Ovary (tissue), 9 donors: ENCODE measurements around the gene CCT3. TPM values are rescaled to one million over a fixed set of nuclear protein-coding genes. Genes with fewer than 3 reads are reported as not detected.
"Not testable (repeated sequence)": the region's sequence is repeated elsewhere in the genome, so short reads cannot be mapped to it uniquely, and the experiment has no call there.

Source experiments
- DNase-seq, 5 donors: peaks; one replicate each; pipeline ENCODE4 v3.0.0-alpha.2; 2019 to 2020
- H3K27ac ChIP-seq, 2 donors: fragments of 200-600 bp; one replicate each; pipeline versions ENCODE4 v1.5.1 to v1.8.0; 2019 to 2022
- H3K27me3 ChIP-seq: fragments of 200-600 bp; one replicate; pipeline ENCODE4 v1.8.0; 2022
- H3K36me3 ChIP-seq: fragments of 200-600 bp; sonication (generic); one replicate; pipeline ENCODE4 v1.5.1; 2019
- H3K4me1 ChIP-seq: one replicate; pipeline ENCODE4 v1.8.1; 2013; ENCODE audit warnings: mild to moderate bottlenecking, moderate library complexity; ENCODE audit not compliant: insufficient read depth
- H3K4me3 ChIP-seq: fragments of 200-600 bp; sonication (generic); one replicate; pipeline ENCODE4 v1.5.1; 2017
- H3K9me3 ChIP-seq, 2 donors: fragments of 200-600 bp in 1 of 2; sonication (generic) in 1 of 2; one replicate each; pipeline versions ENCODE4 v1.5.1 to v1.8.1; 2013 to 2019; ENCODE audit warnings: mild to moderate bottlenecking in 1 of 2, moderate library complexity in 1 of 2
- EP300 ChIP-seq: sonication (generic); formaldehyde crosslinking; IDR thresholded peaks from one replicate; pipeline ENCODE4 v1.6.1; 2017; ENCODE audit warnings: antibody characterized with exemption
- POLR2A ChIP-seq: fragments of 450-650 bp; IDR thresholded peaks from one replicate; pipeline ENCODE4 v1.6.1; 2017; ENCODE audit warnings: antibody characterized with exemption, mild to moderate bottlenecking, moderate library complexity
- WGBS, 3 donors: extraction: QIAGEN DNeasy Blood & Tissue Kit in 1 of 3; methylation state at CpG; one replicate each; pipeline versions ENCODE4 v1.1.5 to v1.1.7; 2013 to 2017; 5-methylcytosine and 5-hydroxymethylcytosine counted together
- intact Hi-C, 4 donors: fragments of 100-400 bp; cut with DNase I; formaldehyde crosslinking; loops; one replicate each; pipeline versions ENCODE4 v1.11.0 to v1.15.1; 2022 to 2023
- polyA plus RNA-seq, 2 donors: library from polyadenylated mRNA; stranded (reverse); fragments of 200-250 nt in 1 of 2; fragments of 350-450 nt in 1 of 2; fragmentation: Illumina TruSeq in 1 of 2; extraction: RNeasy Lipid Tissue Mini Kit (QIAGEN cat#74804) in 1 of 2; gene quantifications; one replicate each; pipeline ENCODE4 v1.2.3, GENCODE V29; 2013 to 2014
- total RNA-seq, 7 donors: library from RNA; depleted of rRNA in 2 of 7; stranded (reverse); fragments of >200 nt in 2 of 7; fragmentation: NEBNext Ultra II Directional in 3 of 7; extraction: Animal tissue kit (Norgen Biotek cat#: 25700) in 3 of 7; gene quantifications; one replicate each; pipeline versions ENCODE4 v1.1.0 to v1.2.4, GENCODE V29; 2016 to 2023
- TF ChIP-seq, protein P1 (sequence below), 3 donors: fragments of 450-650 bp in 2 of 3; fragments of 200-600 bp in 1 of 3; IDR thresholded peaks; one replicate each; pipeline versions ENCODE4 v1.5.1 to v1.8.0; 2016 to 2022; ENCODE audit warnings: antibody characterized with exemption in 3 of 3, mild to moderate bottlenecking in 1 of 3
- donor health status: DM: no; HTN: no; CAD: no; lungs with moderate emphysema.
- donor health status: DM: no; HTN: no; CAD: no.
- donor health status: Bipolar disorder and iron deficiency.
- donor health status: DM: yes; HTN: yes; CAD: no.
- donor health status: DM: no; HTN: no; CAD: no.
- donor health status: DM: yes; HTN: yes; CAD: no.

Gene CCT3
- total and polyA plus RNA-seq, 9 donors: 119 to 230 (median 175) TPM

DNA sequence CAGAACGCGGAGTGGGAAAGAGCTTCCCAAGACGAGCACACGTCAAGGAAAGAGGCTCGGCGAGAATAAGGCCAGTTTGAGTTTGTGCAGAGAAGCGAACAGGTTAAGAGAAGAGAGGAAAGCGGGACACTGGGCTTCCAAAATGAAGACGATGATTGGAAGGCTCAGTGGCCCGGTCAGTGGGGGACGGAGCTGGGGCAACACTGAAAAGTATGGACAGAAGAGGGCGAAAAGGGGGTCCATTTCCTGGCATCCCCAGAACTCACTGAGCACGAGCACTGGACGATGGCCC is 258 bp downstream of the CCT3 start:
- WGBS, 3 donors: 0 to 1% (median 0%) methylated on average over 14 of the region's 14 CpGs
- intact Hi-C loops: no loop called here

DNA sequence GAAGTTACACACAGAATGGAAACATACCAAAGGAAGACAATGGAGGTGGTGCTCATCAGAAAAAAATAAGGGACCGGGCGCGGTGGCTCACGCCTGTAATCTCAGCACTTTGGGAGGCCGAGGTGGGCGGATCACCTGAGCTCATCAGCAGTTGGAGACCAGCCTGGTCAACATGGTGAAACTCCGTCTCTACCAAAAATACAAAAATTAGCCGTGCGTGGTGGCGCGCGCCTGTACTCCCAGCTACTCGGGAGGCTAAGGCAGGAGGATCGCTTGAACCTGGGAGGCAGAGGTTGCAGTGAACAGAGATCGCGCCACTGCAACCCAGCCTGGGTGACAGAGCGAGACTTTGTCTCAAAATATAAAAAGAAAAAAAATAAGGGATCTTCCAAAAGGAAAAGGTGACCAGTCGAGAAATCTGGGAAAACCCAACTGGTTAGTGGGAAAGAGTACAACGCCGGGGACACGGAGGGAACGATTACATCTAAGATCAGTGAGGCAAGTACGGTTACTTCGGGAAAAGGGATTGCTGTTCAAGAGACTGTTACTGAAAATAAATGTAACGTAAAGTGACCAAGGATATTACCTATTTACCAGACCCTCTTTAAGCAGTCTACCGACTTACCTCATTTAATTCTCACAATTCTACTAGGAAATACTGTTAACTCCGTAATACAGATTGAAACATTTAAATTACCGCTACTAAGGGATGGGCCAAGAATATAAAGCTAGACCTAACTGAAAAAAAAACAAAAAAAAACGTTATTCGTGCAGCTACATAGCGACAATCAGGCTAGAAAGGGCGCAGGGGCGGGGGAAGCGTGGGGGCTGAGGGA is 822 bp downstream of the CCT3 start:
- 21 to 35% (median 34%) methylated on average over 34 of the region's 34 CpGs for WGBS, 3 donors
- Histone ChIP-seq H3K9me3 (no peaks in the 10 kb centered on the region), H3K4me3 (peak overlapping the region; percentile 77), H3K4me1 (peaks cover 7% of the 10 kb centered on the region), H3K27me3 (no peaks in the 10 kb centered on the region), H3K27ac (peak overlapping the region in 1 of 2 donors; percentile 57), H3K36me3 (no peaks in the 10 kb centered on the region)
- no peak for TF ChIP-seq EP300
- peak in 2 of 5 donors; percentile 27 to 31 for DNase-seq
- intact Hi-C loops: no loop called here

More for the DNA sequence above, 258 bp downstream of the CCT3 start:
- TF ChIP-seq POLR2A: no peak
- TF ChIP-seq, protein P1, sequence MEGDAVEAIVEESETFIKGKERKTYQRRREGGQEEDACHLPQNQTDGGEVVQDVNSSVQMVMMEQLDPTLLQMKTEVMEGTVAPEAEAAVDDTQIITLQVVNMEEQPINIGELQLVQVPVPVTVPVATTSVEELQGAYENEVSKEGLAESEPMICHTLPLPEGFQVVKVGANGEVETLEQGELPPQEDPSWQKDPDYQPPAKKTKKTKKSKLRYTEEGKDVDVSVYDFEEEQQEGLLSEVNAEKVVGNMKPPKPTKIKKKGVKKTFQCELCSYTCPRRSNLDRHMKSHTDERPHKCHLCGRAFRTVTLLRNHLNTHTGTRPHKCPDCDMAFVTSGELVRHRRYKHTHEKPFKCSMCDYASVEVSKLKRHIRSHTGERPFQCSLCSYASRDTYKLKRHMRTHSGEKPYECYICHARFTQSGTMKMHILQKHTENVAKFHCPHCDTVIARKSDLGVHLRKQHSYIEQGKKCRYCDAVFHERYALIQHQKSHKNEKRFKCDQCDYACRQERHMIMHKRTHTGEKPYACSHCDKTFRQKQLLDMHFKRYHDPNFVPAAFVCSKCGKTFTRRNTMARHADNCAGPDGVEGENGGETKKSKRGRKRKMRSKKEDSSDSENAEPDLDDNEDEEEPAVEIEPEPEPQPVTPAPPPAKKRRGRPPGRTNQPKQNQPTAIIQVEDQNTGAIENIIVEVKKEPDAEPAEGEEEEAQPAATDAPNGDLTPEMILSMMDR (IDR thresholded peaks at IDR 0.05): peak in 1 of 3 donors; percentile 11
- TF ChIP-seq EP300: no peak
- Histone ChIP-seq H3K9me3 (no peaks in the 10 kb centered on the region), H3K27me3 (no peaks in the 10 kb centered on the region), H3K4me3 (peak overlapping the region; percentile 77), H3K27ac (peak overlapping the region in 1 of 2 donors; percentile 57), H3K4me1 (peaks cover 7% of the 10 kb centered on the region), H3K36me3 (no peaks in the 10 kb centered on the region)
- peak in 1 of 5 donors; percentile 32 for DNase-seq

- WGBS, 3 donors: 59 to 70% (median 70%) methylated on average over 4 of the region's 4 CpGs
- H3K27ac ChIP-seq: no peak overlapping the region
- H3K27me3 ChIP-seq: no peaks in the 10 kb centered on the region
- intact Hi-C loops: no loop called here
- DNase-seq: no peak
- H3K36me3 ChIP-seq: no peaks in the 10 kb centered on the region
- no peaks in the 10 kb centered on the region for H3K9me3 ChIP-seq
- no peak for TF ChIP-seq POLR2A
- TF ChIP-seq, protein P1 (IDR thresholded peaks at IDR 0.05): no peak
- TF ChIP-seq EP300: no peak
- H3K4me1 ChIP-seq: peaks cover 7% of the 10 kb centered on the region
- H3K4me3 ChIP-seq: no peak overlapping the region
These were observed 1.9 kb downstream of the CCT3 start for GRCh38 chr1:156336242-156336641.

DNA sequence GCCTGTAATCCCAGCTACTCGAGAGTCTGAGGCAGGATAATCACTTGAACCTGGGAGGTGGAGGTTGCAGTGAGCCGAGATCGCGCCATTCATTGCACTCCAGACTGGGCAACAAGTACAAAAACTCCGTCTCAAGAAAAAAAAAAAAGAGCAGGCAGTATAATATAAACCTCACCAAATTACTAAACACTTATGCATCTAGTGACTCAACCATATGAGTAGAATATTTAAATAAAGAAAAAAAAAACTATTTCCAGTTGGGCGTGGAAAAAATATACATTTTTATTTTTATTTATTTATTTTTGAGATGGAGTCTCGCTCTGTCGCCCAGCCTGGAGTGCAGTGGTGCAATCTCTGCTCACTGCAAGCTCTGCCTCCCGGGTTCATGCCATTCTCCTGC is 14.9 kb downstream of the CCT3 start:
- DNase-seq, H3K9me3 ChIP-seq, intact Hi-C loops, H3K4me3 ChIP-seq, H3K27me3 ChIP-seq, H3K36me3 ChIP-seq, H3K4me1 ChIP-seq, H3K27ac ChIP-seq: not testable (repeated sequence)
- 92 to 94% (median 92%) methylated on average over 9 of the region's 9 CpGs for WGBS, 3 donors

DNA sequence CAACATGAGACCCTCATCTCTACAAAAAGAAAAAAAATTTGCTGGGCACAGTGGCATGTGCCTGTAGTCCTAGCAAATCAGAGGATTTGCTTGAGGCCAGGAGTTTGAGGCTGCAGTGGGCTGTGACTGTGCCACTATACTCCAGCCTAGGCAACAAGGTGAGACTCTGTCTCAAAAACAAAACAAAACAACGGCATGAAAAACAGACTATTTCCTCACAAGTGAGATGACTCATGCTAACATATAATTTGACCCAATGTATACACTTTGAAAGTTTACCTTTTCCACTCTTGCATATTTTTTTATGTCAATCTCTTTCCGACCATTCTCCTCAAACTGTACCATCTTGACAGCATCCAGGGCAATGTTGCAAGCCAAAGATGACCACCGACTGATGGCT is 17.5 kb downstream of the CCT3 start:
- WGBS, 3 donors: 74 to 84% (median 80%) methylated on average over 3 of the region's 3 CpGs
- no peak overlapping the region for H3K4me3 ChIP-seq
- no peaks in the 10 kb centered on the region for H3K4me1 ChIP-seq
- H3K9me3 ChIP-seq: no peaks in the 10 kb centered on the region
- no peaks in the 10 kb centered on the region for H3K36me3 ChIP-seq
- no peak for DNase-seq
- intact Hi-C loops: no loop called here
- H3K27ac ChIP-seq: no peak overlapping the region
- TF ChIP-seq, protein P1 (IDR thresholded peaks at IDR 0.05): no peak
- TF ChIP-seq EP300 (no peak), POLR2A (no peak)
- H3K27me3 ChIP-seq: no peaks in the 10 kb centered on the region
